ENCODE data around the gene WNT3A.

DNA sequence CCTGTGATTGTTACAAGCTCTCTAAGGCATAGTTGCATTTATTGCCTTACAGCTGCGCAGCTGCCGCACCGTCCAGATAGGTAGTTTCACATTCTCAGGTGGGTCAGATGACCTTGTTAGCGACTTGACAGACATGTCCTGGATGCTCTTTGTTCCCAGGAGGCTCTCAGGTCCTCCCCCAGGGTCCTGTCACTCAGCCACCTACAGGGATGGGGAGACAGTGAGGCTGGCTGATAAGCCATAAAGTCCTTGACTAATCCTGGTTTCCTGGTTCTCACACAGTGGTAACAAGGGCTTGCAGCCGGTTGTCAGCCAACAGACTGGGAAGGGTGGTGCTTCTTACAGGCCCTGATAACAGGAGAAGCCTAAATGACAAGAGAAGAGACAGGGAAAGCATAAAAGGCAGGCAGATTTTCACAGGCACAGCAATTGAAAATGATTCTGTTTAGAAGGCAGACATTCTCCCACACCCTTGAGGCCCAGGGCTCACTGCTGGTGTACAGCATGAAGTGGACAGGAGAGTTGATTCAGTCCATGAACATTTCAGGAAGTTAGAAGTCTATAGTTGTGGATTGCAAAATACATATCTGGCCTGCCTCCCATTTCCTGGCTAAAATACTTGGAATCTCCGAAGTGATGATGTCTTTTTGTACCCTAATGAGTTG, 78.6 kb downstream of the WNT3A start:
- TF ChIP-seq, protein P1, sequence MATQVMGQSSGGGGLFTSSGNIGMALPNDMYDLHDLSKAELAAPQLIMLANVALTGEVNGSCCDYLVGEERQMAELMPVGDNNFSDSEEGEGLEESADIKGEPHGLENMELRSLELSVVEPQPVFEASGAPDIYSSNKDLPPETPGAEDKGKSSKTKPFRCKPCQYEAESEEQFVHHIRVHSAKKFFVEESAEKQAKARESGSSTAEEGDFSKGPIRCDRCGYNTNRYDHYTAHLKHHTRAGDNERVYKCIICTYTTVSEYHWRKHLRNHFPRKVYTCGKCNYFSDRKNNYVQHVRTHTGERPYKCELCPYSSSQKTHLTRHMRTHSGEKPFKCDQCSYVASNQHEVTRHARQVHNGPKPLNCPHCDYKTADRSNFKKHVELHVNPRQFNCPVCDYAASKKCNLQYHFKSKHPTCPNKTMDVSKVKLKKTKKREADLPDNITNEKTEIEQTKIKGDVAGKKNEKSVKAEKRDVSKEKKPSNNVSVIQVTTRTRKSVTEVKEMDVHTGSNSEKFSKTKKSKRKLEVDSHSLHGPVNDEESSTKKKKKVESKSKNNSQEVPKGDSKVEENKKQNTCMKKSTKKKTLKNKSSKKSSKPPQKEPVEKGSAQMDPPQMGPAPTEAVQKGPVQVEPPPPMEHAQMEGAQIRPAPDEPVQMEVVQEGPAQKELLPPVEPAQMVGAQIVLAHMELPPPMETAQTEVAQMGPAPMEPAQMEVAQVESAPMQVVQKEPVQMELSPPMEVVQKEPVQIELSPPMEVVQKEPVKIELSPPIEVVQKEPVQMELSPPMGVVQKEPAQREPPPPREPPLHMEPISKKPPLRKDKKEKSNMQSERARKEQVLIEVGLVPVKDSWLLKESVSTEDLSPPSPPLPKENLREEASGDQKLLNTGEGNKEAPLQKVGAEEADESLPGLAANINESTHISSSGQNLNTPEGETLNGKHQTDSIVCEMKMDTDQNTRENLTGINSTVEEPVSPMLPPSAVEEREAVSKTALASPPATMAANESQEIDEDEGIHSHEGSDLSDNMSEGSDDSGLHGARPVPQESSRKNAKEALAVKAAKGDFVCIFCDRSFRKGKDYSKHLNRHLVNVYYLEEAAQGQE (tag by site-specific recombination; IDR thresholded peaks at IDR 0.05): no peak
- TF ChIP-seq TCF7L2 (IDR thresholded peaks at IDR 0.05; ENCODE audit: borderline replicate concordance, low read depth, low read length): no peak
- TF ChIP-seq, protein P2, sequence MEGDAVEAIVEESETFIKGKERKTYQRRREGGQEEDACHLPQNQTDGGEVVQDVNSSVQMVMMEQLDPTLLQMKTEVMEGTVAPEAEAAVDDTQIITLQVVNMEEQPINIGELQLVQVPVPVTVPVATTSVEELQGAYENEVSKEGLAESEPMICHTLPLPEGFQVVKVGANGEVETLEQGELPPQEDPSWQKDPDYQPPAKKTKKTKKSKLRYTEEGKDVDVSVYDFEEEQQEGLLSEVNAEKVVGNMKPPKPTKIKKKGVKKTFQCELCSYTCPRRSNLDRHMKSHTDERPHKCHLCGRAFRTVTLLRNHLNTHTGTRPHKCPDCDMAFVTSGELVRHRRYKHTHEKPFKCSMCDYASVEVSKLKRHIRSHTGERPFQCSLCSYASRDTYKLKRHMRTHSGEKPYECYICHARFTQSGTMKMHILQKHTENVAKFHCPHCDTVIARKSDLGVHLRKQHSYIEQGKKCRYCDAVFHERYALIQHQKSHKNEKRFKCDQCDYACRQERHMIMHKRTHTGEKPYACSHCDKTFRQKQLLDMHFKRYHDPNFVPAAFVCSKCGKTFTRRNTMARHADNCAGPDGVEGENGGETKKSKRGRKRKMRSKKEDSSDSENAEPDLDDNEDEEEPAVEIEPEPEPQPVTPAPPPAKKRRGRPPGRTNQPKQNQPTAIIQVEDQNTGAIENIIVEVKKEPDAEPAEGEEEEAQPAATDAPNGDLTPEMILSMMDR (tag by site-specific recombination; IDR thresholded peaks at IDR 0.05): no peak
